Stimulated activated naive CD8-positive, alpha-beta T cell treated with anti-CD3 and anti-CD28 coated beads, Interleukin-15, amount 100 ng/mL, for 72 hours (primary cell): ENCODE data around the gene ISM1.

Source experiments
- ATAC-seq: fragments of 150-1000 bp; cut with Tn5 transposase; 2 replicates; pipeline ENCODE4 v1.10.0; 2021; ENCODE audit warnings: mild to moderate bottlenecking, moderate library complexity
- DNase-seq, 2 donors: peaks; one replicate each; pipeline ENCODE4 v3.0.0; 2021 to 2022
- H3K27ac Mint-ChIP-seq, 2 donors: one replicate each; pipeline ENCODE4 v1.8.0; 2022; ENCODE audit warnings: mild to moderate bottlenecking in 2 of 2, mixed read lengths in 2 of 2, moderate library complexity in 2 of 2
- H3K27me3 Mint-ChIP-seq: one replicate; pipeline ENCODE4 v1.8.0; 2022; ENCODE audit warnings: mixed read lengths
- H3K4me1 Mint-ChIP-seq: one replicate; pipeline ENCODE4 v1.8.0; 2022; ENCODE audit warnings: mild to moderate bottlenecking, mixed read lengths
- H3K4me3 Mint-ChIP-seq, 2 donors: one replicate each; pipeline ENCODE4 v1.8.0; 2022; ENCODE audit warnings: mild to moderate bottlenecking in 2 of 2, mixed read lengths in 2 of 2, moderate library complexity in 1 of 2
- H3K9me3 Mint-ChIP-seq, 2 donors: one replicate each; pipeline ENCODE4 v1.8.0; 2022; ENCODE audit warnings: mixed read lengths in 2 of 2

Gene ISM1

GRCh38 chr20:13213335-13213734 is 7.7 kb upstream of the ISM1 start:
- no peak for ATAC-seq
- Mint-ChIP-seq H3K4me3 (no peak overlapping the region), H3K27me3 (peaks cover 50% of the 10 kb centered on the region), H3K4me1 (peaks cover 30% of the 10 kb centered on the region), H3K27ac (peak overlapping the region in 1 of 2 donors; percentile 57), H3K9me3 (no peaks in the 10 kb centered on the region)
- no peak for DNase-seq

DNA sequence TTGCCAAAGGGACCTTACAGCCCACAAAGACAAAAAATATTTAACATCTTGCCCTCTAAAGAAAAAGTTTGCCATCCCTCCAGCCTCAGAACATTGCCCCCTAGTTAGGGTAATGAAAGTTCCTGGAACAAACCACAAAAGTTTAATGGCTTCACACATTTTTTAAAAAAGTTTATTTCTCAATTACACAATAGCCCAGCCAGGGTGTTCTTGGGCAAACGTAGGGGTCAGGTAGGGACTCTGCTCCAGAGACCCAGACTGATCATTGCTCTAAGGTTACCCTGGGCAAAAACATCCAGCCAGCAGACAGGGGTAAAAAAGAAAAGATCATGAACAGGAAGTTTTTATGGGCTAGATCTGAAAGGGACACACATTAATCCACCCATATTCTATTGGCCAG is 4.5 kb upstream of the ISM1 start:
- peaks cover 42% of the 10 kb centered on the region for H3K4me1 Mint-ChIP-seq
- no peak overlapping the region for H3K4me3 Mint-ChIP-seq
- no peak for DNase-seq
- no peak for ATAC-seq
- H3K9me3 Mint-ChIP-seq, result no peaks in the 10 kb centered on the region
- H3K27ac Mint-ChIP-seq, result no peak overlapping the region
- peaks cover 74% of the 10 kb centered on the region for H3K27me3 Mint-ChIP-seq

- ATAC-seq (no peak), DNase-seq (no peak)
- H3K4me3 Mint-ChIP-seq, result peak overlapping the region; percentile 75 to 89
- peaks cover 34% of the 10 kb centered on the region for H3K4me1 Mint-ChIP-seq
- H3K9me3 Mint-ChIP-seq, result no peaks in the 10 kb centered on the region
- H3K27ac Mint-ChIP-seq, result peak overlapping the region in 1 of 2 donors; percentile 38
- peaks cover 78% of the 10 kb centered on the region for H3K27me3 Mint-ChIP-seq
Measured at GRCh38 chr20:13219327-13220193, 1.5 kb upstream of the ISM1 start.

DNA sequence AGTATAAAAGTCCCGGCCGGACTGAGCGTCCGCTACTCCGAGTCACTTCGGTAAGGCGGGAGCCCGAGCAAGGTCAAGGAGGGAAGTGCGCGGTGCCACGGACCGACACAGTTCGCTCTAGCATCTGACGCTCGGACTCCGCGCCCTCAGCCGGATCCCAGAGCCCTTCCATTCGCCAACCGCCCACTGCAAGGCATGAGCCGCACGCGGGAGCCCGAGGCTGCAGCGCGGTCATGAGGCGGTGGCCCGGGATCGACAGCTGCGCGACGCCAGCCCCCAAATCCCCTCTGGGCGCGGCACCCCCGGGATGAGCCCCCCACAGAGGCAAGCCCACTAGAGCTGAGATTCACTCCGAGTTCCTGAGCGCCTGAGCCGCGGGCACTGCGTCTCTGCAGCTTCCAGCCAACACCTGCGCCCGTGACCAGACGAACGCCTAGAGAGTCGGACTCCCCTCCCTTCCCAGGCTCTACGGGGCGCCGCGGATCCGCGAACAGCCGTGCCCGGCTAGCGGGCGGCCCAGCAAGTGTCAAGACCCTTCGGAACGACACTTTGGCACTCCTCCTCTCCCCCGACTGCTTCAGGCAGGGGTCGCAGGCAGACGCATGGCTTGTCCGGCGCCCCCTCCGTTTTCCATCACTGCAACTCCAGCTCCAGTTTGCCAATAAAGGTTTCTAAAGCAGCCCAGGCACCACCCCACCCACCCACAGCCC is 725 bp upstream of the ISM1 start:
- Mint-ChIP-seq H3K4me3 (peak overlapping the region; percentile 75 to 89), H3K4me1 (peaks cover 32% of the 10 kb centered on the region), H3K27me3 (peaks cover 73% of the 10 kb centered on the region), H3K9me3 (no peaks in the 10 kb centered on the region), H3K27ac (peak overlapping the region in 1 of 2 donors; percentile 81)
- DNase-seq (peak; percentile 38 to 45), ATAC-seq (peak; percentile 50)

GRCh38 chr20:13221313-13221672 is 219 bp downstream of the ISM1 start:
- Mint-ChIP-seq H3K27ac (no peak overlapping the region), H3K4me1 (peaks cover 29% of the 10 kb centered on the region), H3K4me3 (peak overlapping the region; percentile 37 to 89), H3K9me3 (peaks cover 0 to 6% of the 10 kb centered on the region in 2 donors), H3K27me3 (peaks cover 63% of the 10 kb centered on the region)
- ATAC-seq (peak; percentile 61), DNase-seq (no peak)

GRCh38 chr20:13221673-13222318 is 722 bp downstream of the ISM1 start:
- peak overlapping the region in 1 of 2 donors; percentile 50 for H3K27ac Mint-ChIP-seq
- peaks cover 58% of the 10 kb centered on the region for H3K27me3 Mint-ChIP-seq
- peaks cover 4 to 11% of the 10 kb centered on the region in 2 donors for H3K9me3 Mint-ChIP-seq
- peak overlapping the region; percentile 78 to 86 for H3K4me3 Mint-ChIP-seq
- peak; percentile 73 to 80 for DNase-seq
- ATAC-seq, result peak; percentile 89
- peaks cover 24% of the 10 kb centered on the region for H3K4me1 Mint-ChIP-seq

DNA sequence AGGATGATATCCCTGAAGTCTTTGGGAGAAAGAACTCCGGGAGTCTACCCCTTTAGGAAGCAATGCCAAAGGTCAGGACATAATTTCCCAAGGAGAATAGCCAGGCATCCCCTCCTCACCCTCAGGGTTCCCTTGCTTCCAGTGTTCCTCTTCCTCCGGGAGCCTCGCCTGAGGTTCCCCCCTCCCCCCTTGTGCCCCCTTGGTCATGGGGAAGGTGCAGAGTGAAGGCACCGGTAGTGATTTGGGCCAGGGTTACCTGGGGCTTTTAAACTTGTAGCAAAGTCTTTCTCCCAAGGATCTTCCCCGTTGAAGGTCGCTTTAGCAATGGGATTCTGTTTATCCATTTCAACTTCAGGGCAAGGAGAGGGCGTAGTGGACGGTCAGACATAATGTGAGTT is 1.2 kb downstream of the ISM1 start:
- peaks cover 23% of the 10 kb centered on the region for H3K4me1 Mint-ChIP-seq
- no peak overlapping the region for H3K27ac Mint-ChIP-seq
- H3K9me3 Mint-ChIP-seq, result peaks cover 4 to 13% of the 10 kb centered on the region in 2 donors
- peak overlapping the region; percentile 78 to 86 for H3K4me3 Mint-ChIP-seq
- no peak for ATAC-seq
- peaks cover 53% of the 10 kb centered on the region for H3K27me3 Mint-ChIP-seq
- no peak for DNase-seq

GRCh38 chr20:13223736-13224520 is 2.9 kb downstream of the ISM1 start:
- peaks cover 32% of the 10 kb centered on the region for H3K4me1 Mint-ChIP-seq
- DNase-seq (no peak), ATAC-seq (no peak)
- H3K9me3 Mint-ChIP-seq, result peaks cover 4 to 13% of the 10 kb centered on the region in 2 donors
- H3K4me3 Mint-ChIP-seq, result no peak overlapping the region
- peaks cover 37% of the 10 kb centered on the region for H3K27me3 Mint-ChIP-seq
- H3K27ac Mint-ChIP-seq, result no peak overlapping the region

DNA sequence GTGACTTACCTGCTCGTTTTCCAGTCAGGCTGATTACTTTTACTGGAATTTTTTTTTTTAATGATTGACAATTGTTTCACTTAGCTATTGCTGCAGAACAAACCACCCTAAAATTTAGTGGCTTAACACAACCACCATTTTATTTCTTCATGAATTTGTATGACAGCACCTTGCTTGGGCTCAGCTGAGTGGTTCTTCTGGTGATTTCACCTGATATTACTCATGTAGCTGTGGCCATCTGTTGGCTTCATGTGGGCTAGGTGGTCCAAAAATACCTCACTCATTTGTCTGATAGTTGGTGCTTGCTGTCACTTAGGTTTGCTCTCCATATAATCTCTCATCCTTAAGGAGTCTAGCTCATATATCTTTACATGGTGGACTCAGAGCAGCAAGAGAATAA is 5.3 kb downstream of the ISM1 start:
- no peak for ATAC-seq

DNA sequence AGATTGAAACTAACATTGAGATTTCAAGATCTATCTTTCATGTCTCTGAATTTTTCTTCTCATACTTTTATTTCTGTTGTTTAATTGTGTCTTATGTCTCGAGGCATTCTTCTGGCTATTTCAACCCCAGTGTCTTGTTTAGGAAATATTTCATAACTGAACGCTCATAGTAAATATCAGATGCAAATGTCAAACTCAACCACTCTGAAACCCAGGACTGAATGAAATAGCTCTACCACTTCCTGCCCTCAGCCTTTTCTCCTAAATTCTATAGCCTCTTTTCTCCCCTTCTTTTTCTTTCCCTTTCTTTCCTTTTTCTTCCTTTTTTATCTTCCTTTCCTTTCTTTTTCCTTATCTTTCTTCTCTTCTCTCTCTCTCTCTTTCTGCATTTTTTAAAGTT is 7.7 kb downstream of the ISM1 start:
- Mint-ChIP-seq H3K4me3 (peak overlapping the region; percentile 77 to 78), H3K27me3 (peaks cover 8% of the 10 kb centered on the region), H3K27ac (peak overlapping the region; percentile 94 to 99), H3K4me1 (peaks cover 39% of the 10 kb centered on the region), H3K9me3 (peaks cover 4 to 13% of the 10 kb centered on the region in 2 donors)
- no peak for ATAC-seq
- DNase-seq, result no peak

More for the DNA sequence above, 5.3 kb downstream of the ISM1 start:
- H3K4me1 Mint-ChIP-seq, result peaks cover 44% of the 10 kb centered on the region
- DNase-seq, result no peak
- H3K9me3 Mint-ChIP-seq, result peaks cover 4 to 13% of the 10 kb centered on the region in 2 donors
- H3K4me3 Mint-ChIP-seq, result no peak overlapping the region
- H3K27ac Mint-ChIP-seq, result no peak overlapping the region
- H3K27me3 Mint-ChIP-seq, result peaks cover 20% of the 10 kb centered on the region

- peak; percentile 80 for ATAC-seq
- peaks cover 4 to 13% of the 10 kb centered on the region in 2 donors for H3K9me3 Mint-ChIP-seq
- H3K27ac Mint-ChIP-seq, result peak overlapping the region; percentile 94 to 99
Measured at GRCh38 chr20:13229538-13229937, 8.5 kb downstream of the ISM1 start.

GRCh38 chr20:13231031-13231752 is 10.1 kb downstream of the ISM1 start:
- Mint-ChIP-seq H3K4me1 (peaks cover 39% of the 10 kb centered on the region), H3K27me3 (no peaks in the 10 kb centered on the region), H3K27ac (peak overlapping the region; percentile 99), H3K4me3 (peak overlapping the region; percentile 80 to 81), H3K9me3 (peaks cover 4 to 8% of the 10 kb centered on the region in 2 donors)
- ATAC-seq, result peak; percentile 91
- DNase-seq, result peak; percentile 50 to 68

More at GRCh38 chr20:13229538-13229937, 8.5 kb downstream of the ISM1 start:
- Mint-ChIP-seq H3K4me3 (peak overlapping the region; percentile 77 to 78), H3K27me3 (peaks cover under 1% of the 10 kb centered on the region), H3K4me1 (peaks cover 39% of the 10 kb centered on the region)
- no peak for DNase-seq

DNA sequence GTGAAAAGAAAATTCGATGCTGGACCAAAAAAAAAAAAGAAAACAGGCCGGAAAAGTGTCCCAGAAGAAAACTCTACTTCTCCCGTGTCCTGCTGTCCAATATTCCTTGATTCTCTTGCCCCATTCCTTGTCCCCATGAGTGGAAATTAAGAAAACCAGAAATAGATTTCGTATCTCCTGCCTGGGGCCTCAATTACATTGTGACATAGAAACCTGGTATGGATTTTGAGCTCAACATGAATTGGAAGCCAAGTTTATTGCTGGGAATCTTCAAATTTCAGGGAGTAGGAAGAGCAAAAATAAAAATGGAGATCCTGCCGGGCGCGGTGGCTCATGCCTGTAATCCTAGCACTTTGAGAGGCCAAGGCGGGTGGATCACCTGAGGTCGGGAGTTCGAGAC is 11.9 kb downstream of the ISM1 start:
- Mint-ChIP-seq H3K27me3 (no peaks in the 10 kb centered on the region), H3K4me1 (peaks cover 39% of the 10 kb centered on the region), H3K9me3 (no peaks in the 10 kb centered on the region), H3K27ac (no peak overlapping the region), H3K4me3 (no peak overlapping the region)
- no peak for ATAC-seq
- no peak for DNase-seq

DNA sequence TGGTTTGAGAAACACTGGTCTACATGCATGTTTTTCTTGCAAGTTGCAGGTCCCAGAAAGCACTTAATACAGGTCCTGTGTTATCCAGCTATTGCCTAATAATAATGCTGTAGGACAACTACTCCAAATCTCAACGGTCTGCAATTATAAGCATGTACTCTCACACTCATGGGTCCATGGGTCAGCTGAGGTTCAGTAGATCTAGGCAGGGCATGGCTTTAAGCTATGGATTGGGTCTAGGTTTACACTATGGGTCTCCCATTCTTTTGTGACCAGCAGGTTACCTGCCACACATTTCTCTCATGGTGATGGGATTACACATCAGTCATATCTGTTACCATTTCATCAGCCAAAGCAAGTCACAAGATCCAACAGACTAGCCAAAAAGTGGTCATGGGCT is 13.9 kb downstream of the ISM1 start:
- no peaks in the 10 kb centered on the region for H3K9me3 Mint-ChIP-seq
- DNase-seq, result no peak
- no peaks in the 10 kb centered on the region for H3K27me3 Mint-ChIP-seq
- peaks cover 20% of the 10 kb centered on the region for H3K4me1 Mint-ChIP-seq
- no peak overlapping the region for H3K27ac Mint-ChIP-seq
- no peak for ATAC-seq
- no peak overlapping the region for H3K4me3 Mint-ChIP-seq
